Neural progenitor cell (in vitro differentiated cells): ENCODE results near the gene SOX5. TPM values are rescaled to one million over a fixed set of nuclear protein-coding genes. Genes with fewer than 3 reads are reported as not detected.

Experiments used
- DNase-seq: peaks from one replicate; pipeline ENCODE4 v3.0.0-alpha.2; 2016; ENCODE audit warnings: low spot score
- H2AFZ ChIP-seq: fragments of 200-600 bp; sonication (generic); replicated peaks from 2 replicates; pipeline ENCODE4 v1.6.1; 2016; ENCODE audit warnings: antibody characterized with exemption
- H3F3A ChIP-seq: fragments of 200-600 bp; sonication (generic); 2 replicates; pipeline ENCODE4 v1.6.1; 2016; ENCODE audit warnings: antibody characterized with exemption, low read depth
- H3K27ac ChIP-seq: fragments of 200-600 bp; sonication (generic); 2 replicates; pipeline ENCODE4 v1.5.1; 2016; ENCODE audit warnings: mild to moderate bottlenecking
- H3K27me3 ChIP-seq: fragments of 200-600 bp; sonication (generic); 2 replicates; pipeline ENCODE4 v1.6.1; 2016; ENCODE audit warnings: mild to moderate bottlenecking, moderate library complexity
- H3K36me3 ChIP-seq: fragments of 200-600 bp; sonication (generic); 2 replicates; pipeline ENCODE4 v1.5.1; 2016
- H3K4me1 ChIP-seq: fragments of 200-600 bp; sonication (generic); 2 replicates; pipeline ENCODE4 v1.6.1; 2016; ENCODE audit warnings: mixed run types
- H3K4me2 ChIP-seq: fragments of 200-600 bp; sonication (generic); 2 replicates; pipeline ENCODE4 v1.6.1; 2016
- H3K4me3 ChIP-seq: fragments of 200-600 bp; sonication (generic); 2 replicates; pipeline ENCODE4 v1.5.1; 2016
- H3K79me2 ChIP-seq: fragments of 200-600 bp; sonication (generic); 2 replicates; pipeline ENCODE4 v1.6.1; 2016; ENCODE audit warnings: low read depth
- H3K9ac ChIP-seq: fragments of 200-600 bp; sonication (generic); 2 replicates; pipeline ENCODE4 v1.6.1; 2016
- H3K9me3 ChIP-seq: fragments of 200-600 bp; sonication (generic); 2 replicates; pipeline ENCODE4 v1.5.1; 2016; ENCODE audit warnings: low read depth
- H4K20me1 ChIP-seq: fragments of 200-600 bp; sonication (generic); 2 replicates; pipeline ENCODE4 v1.6.1; 2016; ENCODE audit warnings: low read depth
- H3K27ac Mint-ChIP-seq: 3 replicates; pipeline ENCODE4 v1.8.0; 2021; ENCODE audit warnings: mixed read lengths
- H3K27me3 Mint-ChIP-seq: 2 replicates; pipeline ENCODE4 v1.8.0; 2022; ENCODE audit warnings: low read depth, mild to moderate bottlenecking, inconsistent platforms, moderate library complexity, mixed read lengths; ENCODE audit not compliant: insufficient read depth
- H3K36me3 Mint-ChIP-seq: 3 replicates; pipeline ENCODE4 v1.8.0; 2021; ENCODE audit warnings: mixed read lengths
- H3K4me1 Mint-ChIP-seq: 3 replicates; pipeline ENCODE4 v1.8.0; 2021; ENCODE audit warnings: mixed read lengths
- H3K4me3 Mint-ChIP-seq: 3 replicates; pipeline ENCODE4 v1.8.0; 2021; ENCODE audit warnings: mild to moderate bottlenecking, moderate library complexity, mixed read lengths
- H3K9me3 Mint-ChIP-seq: 3 replicates; pipeline ENCODE4 v1.8.0; 2020; ENCODE audit warnings: mixed read lengths
- CTCF ChIP-seq: fragments of 200-600 bp; sonication (generic); IDR thresholded peaks from 2 replicates; pipeline ENCODE4 v1.5.1; 2017; ENCODE audit warnings: antibody characterized with exemption, mild to moderate bottlenecking
- EZH2 ChIP-seq: fragments of 200-600 bp; sonication (generic); IDR thresholded peaks from 2 replicates; pipeline ENCODE4 v1.6.1; 2017; ENCODE audit warnings: antibody characterized with exemption, mild to moderate bottlenecking, moderate library complexity
- EZH2phosphoT487 ChIP-seq: fragments of 200-600 bp; sonication (generic); IDR thresholded peaks from 2 replicates; pipeline ENCODE4 v1.6.1; 2017; ENCODE audit warnings: antibody characterized with exemption
- total RNA-seq: library from RNA; depleted of rRNA; stranded (reverse); fragments of >200 nt; gene quantifications from 2 replicates; pipeline ENCODE4 v1.2.3, GENCODE V29; 2015; ENCODE audit warnings: low replicate concordance

Gene SOX5
- total RNA-seq, 1 donor from 2014 or later = 79.5 TPM

- Histone ChIP-seq H2AFZ (no peak overlapping the region), H4K20me1 (no peaks in the 10 kb centered on the region), H3K27me3 (no peaks in the 10 kb centered on the region), H3K9ac (no peak overlapping the region), H3K4me2 (no peak overlapping the region), H3K79me2 (peaks cover 5% of the 10 kb centered on the region), H3K27ac (no peak overlapping the region), H3K4me3 (no peak overlapping the region), H3F3A (no peaks in the 10 kb centered on the region), H3K4me1 (peaks cover 11% of the 10 kb centered on the region), H3K36me3 (peaks cover 6% of the 10 kb centered on the region), H3K9me3 (no peaks in the 10 kb centered on the region)
- Mint-ChIP-seq H3K27ac (no peak overlapping the region), H3K4me1 (peaks cover 11% of the 10 kb centered on the region), H3K4me3 (no peak overlapping the region), H3K36me3 (peaks cover 41% of the 10 kb centered on the region), H3K27me3 (no peaks in the 10 kb centered on the region), H3K9me3 (no peaks in the 10 kb centered on the region)
- DNase-seq = no peak
- no peak for TF ChIP-seq EZH2phosphoT487
- TF ChIP-seq CTCF = no peak
- TF ChIP-seq EZH2 = no peak
Measured at GRCh38 chr12:23726646-23727045, 222.8 kb downstream of the SOX5 start.

DNA sequence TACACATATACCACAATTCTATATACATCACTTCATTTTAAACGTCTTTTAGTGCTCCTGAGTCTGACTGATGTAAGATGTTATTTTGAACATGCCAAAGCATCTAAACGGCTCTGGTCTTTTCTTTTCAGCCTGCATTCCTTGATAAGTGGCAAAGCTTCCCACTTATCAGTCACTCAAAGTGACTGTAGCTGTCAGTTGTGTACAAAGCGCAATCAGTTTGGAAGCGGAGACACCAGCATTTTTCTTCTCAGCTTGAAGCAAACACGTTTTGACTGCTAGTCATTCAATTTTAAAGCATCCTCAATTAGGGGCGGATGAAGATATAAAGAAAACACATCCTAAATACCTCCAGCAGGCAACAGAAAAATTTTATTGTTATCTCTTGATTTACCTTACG lies 226.8 kb downstream of the SOX5 start:
- no peak overlapping the region for H2AFZ ChIP-seq
- H3K36me3 Mint-ChIP-seq = peaks cover 19% of the 10 kb centered on the region
- H3K27ac ChIP-seq = peak overlapping the region; percentile 63
- H3K9me3 Mint-ChIP-seq = no peaks in the 10 kb centered on the region
- H3K27me3 ChIP-seq = no peaks in the 10 kb centered on the region
- no peak overlapping the region for H3K27ac Mint-ChIP-seq
- no peaks in the 10 kb centered on the region for H3K9me3 ChIP-seq
- no peaks in the 10 kb centered on the region for H3F3A ChIP-seq
- no peak overlapping the region for H3K4me3 Mint-ChIP-seq
- no peak overlapping the region for H3K4me3 ChIP-seq
- H3K27me3 Mint-ChIP-seq = no peaks in the 10 kb centered on the region
- peaks cover 5% of the 10 kb centered on the region for H3K79me2 ChIP-seq
- peak; percentile 3 for DNase-seq
- H3K4me1 ChIP-seq = peaks cover 8% of the 10 kb centered on the region
- TF ChIP-seq EZH2phosphoT487 (no peak), CTCF (no peak), EZH2 (no peak)
- H3K36me3 ChIP-seq = no peaks in the 10 kb centered on the region
- H4K20me1 ChIP-seq = no peaks in the 10 kb centered on the region
- peaks cover 9% of the 10 kb centered on the region for H3K4me1 Mint-ChIP-seq
- H3K4me2 ChIP-seq = peak overlapping the region; percentile 14
- no peak overlapping the region for H3K9ac ChIP-seq

- no peaks in the 10 kb centered on the region for H3K9me3 ChIP-seq
- no peak overlapping the region for H2AFZ ChIP-seq
- no peak overlapping the region for H3K27ac ChIP-seq
- H3K4me1 ChIP-seq = peaks cover 12% of the 10 kb centered on the region
- no peaks in the 10 kb centered on the region for H3K9me3 Mint-ChIP-seq
- no peaks in the 10 kb centered on the region for H3K36me3 ChIP-seq
- no peak overlapping the region for H3K4me3 Mint-ChIP-seq
- H3K4me2 ChIP-seq = no peak overlapping the region
- DNase-seq = no peak
- H3F3A ChIP-seq = no peaks in the 10 kb centered on the region
- H3K4me1 Mint-ChIP-seq = peaks cover 9% of the 10 kb centered on the region
- TF ChIP-seq EZH2 = no peak
- no peak for TF ChIP-seq EZH2phosphoT487
- TF ChIP-seq CTCF = no peak
- H3K4me3 ChIP-seq = no peak overlapping the region
- H4K20me1 ChIP-seq = no peaks in the 10 kb centered on the region
- H3K36me3 Mint-ChIP-seq = peaks cover 16% of the 10 kb centered on the region
- H3K27me3 ChIP-seq = no peaks in the 10 kb centered on the region
- no peak overlapping the region for H3K9ac ChIP-seq
- no peaks in the 10 kb centered on the region for H3K79me2 ChIP-seq
- H3K27me3 Mint-ChIP-seq = no peaks in the 10 kb centered on the region
- no peak overlapping the region for H3K27ac Mint-ChIP-seq
Measured at GRCh38 chr12:23721268-23721667, 228.2 kb downstream of the SOX5 start.
